GM12864 (cell line): Measurements from ENCODE around the gene HDAC4.

Experiments
- DNase-seq: peaks from one replicate; pipeline ENCODE4 v3.0.0-alpha.2; 2011; ENCODE audit warnings: low read depth
- H3K4me3 ChIP-seq: 2 replicates; pipeline ENCODE4 v1.5.1; 2011; ENCODE audit warnings: mild to moderate bottlenecking, low read depth, low read length, control low read depth
- CTCF ChIP-seq: IDR thresholded peaks from 2 replicates; pipeline ENCODE4 v1.5.1; 2011; ENCODE audit warnings: low read depth, mild to moderate bottlenecking, moderate library complexity, low read length, control low read depth, inconsistent platforms; ENCODE audit errors: missing control alignments

The HDAC4 gene

GRCh38 chr2:239082425-239082824 lies 318.4 kb downstream of the HDAC4 start:
- no peak overlapping the region for H3K4me3 ChIP-seq
- no peak for TF ChIP-seq CTCF
- no peak for DNase-seq

GRCh38 chr2:239081622-239082021 lies 319.2 kb downstream of the HDAC4 start:
- no peak overlapping the region for H3K4me3 ChIP-seq
- DNase-seq = no peak
- no peak for TF ChIP-seq CTCF

GRCh38 chr2:239081046-239081445 lies 319.8 kb downstream of the HDAC4 start:
- no peak overlapping the region for H3K4me3 ChIP-seq
- TF ChIP-seq CTCF = no peak
- no peak for DNase-seq

GRCh38 chr2:239079671-239080294 lies 321.0 kb downstream of the HDAC4 start:
- no peak overlapping the region for H3K4me3 ChIP-seq
- DNase-seq = no peak
- no peak for TF ChIP-seq CTCF

- no peak overlapping the region for H3K4me3 ChIP-seq
- no peak for DNase-seq
- TF ChIP-seq CTCF = no peak
These were observed 322.5 kb downstream of the HDAC4 start for GRCh38 chr2:239078128-239078924.

- TF ChIP-seq CTCF = no peak
- no peak for DNase-seq
- no peak overlapping the region for H3K4me3 ChIP-seq
These were observed 323.6 kb downstream of the HDAC4 start for GRCh38 chr2:239077260-239077659.
